ENCODE data around the gene ATG16L1.

ATG16L1 gene

DNA sequence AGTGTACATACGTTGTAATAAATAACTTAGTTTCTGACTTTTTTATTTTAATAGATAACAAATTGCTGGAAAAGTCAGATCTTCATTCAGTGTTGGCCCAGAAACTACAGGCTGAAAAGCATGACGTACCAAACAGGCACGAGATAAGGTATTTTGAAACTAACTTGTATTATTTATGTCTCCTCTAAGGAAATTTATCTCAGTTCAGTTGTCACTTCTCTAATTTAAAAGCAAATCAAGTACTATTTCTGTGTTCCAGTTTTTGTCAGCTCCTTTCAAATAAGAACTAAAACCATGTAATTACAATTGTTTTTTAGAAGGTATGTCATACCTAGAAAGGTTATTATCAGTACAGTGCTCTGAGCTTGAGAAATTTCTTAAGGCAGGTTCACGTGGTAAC is 4.6 kb downstream of the ATG16L1 start:
- no peak overlapping the region for H3K4me3 ChIP-seq
- H3K4me1 ChIP-seq: peaks cover 6% of the 10 kb centered on the region
- no peak for DNase-seq (ENCODE audit: low spot score in 2 of 2)
- H3K9me3 ChIP-seq: no peaks in the 10 kb centered on the region
- in situ Hi-C loops (cut with MboI; ENCODE audit: low sequenced_read_pairs): loop anchor here (10.0 kb wide), 1 partner anchor 651 kb away; no protein-coding TSS in a partner anchor
- H3K27me3 ChIP-seq (ENCODE audit: low read depth): no peaks in the 10 kb centered on the region
- peaks cover 59% of the 10 kb centered on the region for H3K36me3 ChIP-seq (replicated peaks)

GRCh38 chr2:233258211-233258610 is 6.7 kb downstream of the ATG16L1 start:
- no peak for DNase-seq (ENCODE audit: low spot score in 2 of 2)
- Histone ChIP-seq H3K27me3 (ENCODE audit: low read depth) (no peaks in the 10 kb centered on the region), H3K4me3 (no peak overlapping the region), H3K36me3 (replicated peaks) (peaks cover 78% of the 10 kb centered on the region), H3K4me1 (no peaks in the 10 kb centered on the region), H3K9me3 (no peaks in the 10 kb centered on the region)
- in situ Hi-C loops (cut with MboI; ENCODE audit: low sequenced_read_pairs): loop anchor here (10.0 kb wide), 1 partner anchor 653 kb away; no protein-coding TSS in a partner anchor

DNA sequence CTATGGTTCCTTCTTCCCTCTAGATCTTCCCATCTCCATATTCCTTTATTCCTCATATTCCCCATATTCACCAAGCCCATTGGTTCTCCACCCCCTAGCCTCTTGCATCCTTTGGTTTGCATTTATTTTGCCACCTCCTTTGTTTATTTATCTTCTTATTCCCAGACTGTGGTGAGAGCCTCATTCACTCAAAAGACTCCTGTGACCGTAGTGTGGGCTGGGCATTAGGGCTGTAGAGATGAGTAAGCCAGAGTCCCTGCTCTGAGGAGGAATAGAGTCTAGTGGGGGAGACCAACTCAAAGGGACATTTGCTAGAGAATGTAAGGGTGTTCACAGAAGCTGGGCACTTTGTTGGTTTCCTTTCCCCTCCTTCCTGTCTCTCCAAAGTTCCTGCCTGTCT is 8.3 kb downstream of the ATG16L1 start:
- DNase-seq (ENCODE audit: low spot score in 2 of 2): no peak
- H3K4me3 ChIP-seq: no peak overlapping the region
- no peaks in the 10 kb centered on the region for H3K4me1 ChIP-seq
- no peaks in the 10 kb centered on the region for H3K27me3 ChIP-seq (ENCODE audit: low read depth)
- no peaks in the 10 kb centered on the region for H3K9me3 ChIP-seq
- H3K36me3 ChIP-seq (replicated peaks): peaks cover 84% of the 10 kb centered on the region
- in situ Hi-C loops (cut with MboI; ENCODE audit: low sequenced_read_pairs): loop anchor here (10.0 kb wide), 1 partner anchor 655 kb away; no protein-coding TSS in a partner anchor

DNA sequence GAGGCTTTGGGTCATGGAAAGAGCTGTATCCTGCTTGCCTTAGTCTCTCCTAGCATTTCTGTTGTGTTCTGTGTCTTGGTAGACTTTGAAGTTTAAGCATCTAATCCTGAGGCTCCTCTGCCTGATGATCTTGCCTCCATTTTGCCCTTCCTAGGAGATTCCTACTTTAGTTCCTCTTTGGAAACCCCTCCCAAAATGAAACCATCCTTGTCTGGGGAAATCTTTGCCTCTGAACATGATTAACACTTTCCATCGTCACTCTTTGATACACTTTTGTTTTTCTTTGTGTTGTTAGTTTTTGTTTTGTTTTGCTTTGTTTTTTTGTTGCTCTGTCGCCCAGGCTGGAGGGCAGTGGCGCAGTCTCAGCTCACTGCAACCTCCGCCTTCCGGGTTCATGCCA is 9.2 kb downstream of the ATG16L1 start:
- Histone ChIP-seq H3K27me3 (ENCODE audit: low read depth) (no peaks in the 10 kb centered on the region), H3K4me1 (peaks cover 8% of the 10 kb centered on the region), H3K4me3 (no peak overlapping the region), H3K9me3 (no peaks in the 10 kb centered on the region), H3K36me3 (replicated peaks) (peaks cover 89% of the 10 kb centered on the region)
- DNase-seq (ENCODE audit: low spot score in 2 of 2): no peak
- in situ Hi-C loops (cut with MboI; ENCODE audit: low sequenced_read_pairs): no loop called here

- DNase-seq (ENCODE audit: low spot score in 2 of 2): no peak
- H3K4me3 ChIP-seq: no peak overlapping the region
- peaks cover 81% of the 10 kb centered on the region for H3K36me3 ChIP-seq (replicated peaks)
- H3K4me1 ChIP-seq: peaks cover 17% of the 10 kb centered on the region
- H3K27me3 ChIP-seq (ENCODE audit: low read depth): no peaks in the 10 kb centered on the region
- in situ Hi-C loops (cut with MboI; ENCODE audit: low sequenced_read_pairs): no loop called here
- no peaks in the 10 kb centered on the region for H3K9me3 ChIP-seq
Measured at GRCh38 chr2:233261819-233262555, 10.5 kb downstream of the ATG16L1 start.

GRCh38 chr2:233262562-233262961 is 11.1 kb downstream of the ATG16L1 start:
- peaks cover 17% of the 10 kb centered on the region for H3K4me1 ChIP-seq
- H3K27me3 ChIP-seq (ENCODE audit: low read depth): no peaks in the 10 kb centered on the region
- H3K36me3 ChIP-seq (replicated peaks): peaks cover 77% of the 10 kb centered on the region
- in situ Hi-C loops (cut with MboI; ENCODE audit: low sequenced_read_pairs): no loop called here
- no peak for DNase-seq (ENCODE audit: low spot score in 2 of 2)
- no peak overlapping the region for H3K4me3 ChIP-seq
- H3K9me3 ChIP-seq: no peaks in the 10 kb centered on the region

DNA sequence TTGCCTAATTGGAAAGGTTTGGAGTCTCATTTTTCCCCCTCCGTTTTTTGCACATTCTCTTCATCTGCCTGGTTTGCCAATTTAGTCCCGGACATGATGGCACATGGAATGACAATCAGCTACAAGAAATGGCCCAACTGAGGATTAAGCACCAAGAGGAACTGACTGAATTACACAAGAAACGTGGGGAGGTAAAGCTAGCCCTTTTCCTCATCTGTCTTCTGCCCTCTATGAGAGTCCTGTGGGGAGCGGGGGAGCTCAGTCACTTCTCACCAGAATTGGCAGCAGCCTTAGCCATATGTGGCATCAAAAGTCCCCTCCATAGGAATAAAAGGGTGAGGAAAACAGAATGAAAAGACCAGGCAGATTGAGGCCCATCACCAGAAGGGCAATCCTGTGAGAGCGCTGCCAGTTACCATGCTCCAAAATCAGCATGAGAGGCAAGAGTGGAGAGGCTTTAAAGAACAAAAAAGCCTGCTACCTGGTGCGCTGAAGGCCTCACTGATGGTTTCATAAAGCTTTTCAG is 11.6 kb downstream of the ATG16L1 start:
- Histone ChIP-seq H3K36me3 (replicated peaks) (peaks cover 78% of the 10 kb centered on the region), H3K4me3 (no peak overlapping the region), H3K4me1 (peaks cover 17% of the 10 kb centered on the region), H3K9me3 (no peaks in the 10 kb centered on the region), H3K27me3 (ENCODE audit: low read depth) (no peaks in the 10 kb centered on the region)
- in situ Hi-C loops (cut with MboI; ENCODE audit: low sequenced_read_pairs): no loop called here
- no peak for DNase-seq (ENCODE audit: low spot score in 2 of 2)

- in situ Hi-C loops (cut with MboI; ENCODE audit: low sequenced_read_pairs): no loop called here
- H3K36me3 ChIP-seq (replicated peaks): peaks cover 77% of the 10 kb centered on the region
- no peaks in the 10 kb centered on the region for H3K9me3 ChIP-seq
- no peaks in the 10 kb centered on the region for H3K27me3 ChIP-seq (ENCODE audit: low read depth)
- DNase-seq (ENCODE audit: low spot score in 2 of 2): no peak
- peaks cover 17% of the 10 kb centered on the region for H3K4me1 ChIP-seq
- no peak overlapping the region for H3K4me3 ChIP-seq
Measured at GRCh38 chr2:233264667-233265066, 13.2 kb downstream of the ATG16L1 start.

DNA sequence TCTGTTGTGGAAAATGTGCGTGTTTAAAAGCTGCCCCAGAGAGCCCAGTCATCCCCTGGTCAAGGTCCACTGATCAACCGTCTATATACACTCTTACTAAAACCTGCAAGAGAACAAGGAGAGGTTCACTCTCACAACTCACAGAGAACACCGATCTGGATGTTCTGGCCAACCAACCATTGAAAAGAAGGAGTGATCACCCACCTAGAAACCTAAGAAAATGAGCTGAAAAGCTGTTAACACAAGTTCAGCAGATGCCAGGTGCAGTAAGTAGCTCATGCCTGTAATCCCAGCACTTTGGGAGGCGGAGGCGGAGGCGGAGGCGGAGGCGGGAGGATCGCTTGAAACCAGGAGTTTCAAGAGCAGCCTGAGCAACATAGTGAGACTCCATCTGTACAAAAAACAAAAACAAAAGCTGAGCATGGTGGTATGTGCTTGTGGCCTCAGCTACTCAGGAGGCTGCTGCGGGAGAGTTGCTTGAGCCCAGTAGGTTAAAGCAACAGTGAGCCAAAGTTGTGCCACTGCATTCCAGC is 14.5 kb downstream of the ATG16L1 start:
- Histone ChIP-seq H3K9me3 (no peaks in the 10 kb centered on the region), H3K36me3 (replicated peaks) (peaks cover 72% of the 10 kb centered on the region), H3K4me3 (no peak overlapping the region), H3K27me3 (ENCODE audit: low read depth) (no peaks in the 10 kb centered on the region), H3K4me1 (peaks cover 17% of the 10 kb centered on the region)
- DNase-seq (ENCODE audit: low spot score in 2 of 2): peak; percentile 10 to 75
- in situ Hi-C loops (cut with MboI; ENCODE audit: low sequenced_read_pairs): no loop called here

DNA sequence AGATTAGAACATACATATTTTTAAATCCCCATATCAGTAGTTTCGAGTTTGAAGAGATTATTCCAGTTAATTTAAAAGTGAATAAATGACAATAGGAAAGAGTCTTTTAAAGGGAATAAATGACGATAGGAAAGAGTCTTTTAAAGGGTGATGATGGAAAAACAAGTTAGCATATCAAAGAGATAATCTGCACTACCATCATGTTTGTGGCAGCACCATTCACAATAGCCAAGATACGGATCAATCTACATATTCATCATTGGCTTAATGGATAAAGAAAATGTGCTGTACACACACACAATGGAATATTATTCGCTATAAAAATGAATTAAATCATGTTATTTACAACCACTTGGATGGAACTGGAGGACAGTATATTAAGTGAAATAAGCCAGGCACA is 15.0 kb downstream of the ATG16L1 start:
- H3K36me3 ChIP-seq (replicated peaks): peaks cover 70% of the 10 kb centered on the region
- DNase-seq (ENCODE audit: low spot score in 2 of 2): peak; percentile 39 to 99
- H3K9me3 ChIP-seq: no peaks in the 10 kb centered on the region
- H3K4me1 ChIP-seq: peaks cover 17% of the 10 kb centered on the region
- H3K4me3 ChIP-seq: no peak overlapping the region
- no peaks in the 10 kb centered on the region for H3K27me3 ChIP-seq (ENCODE audit: low read depth)
- in situ Hi-C loops (cut with MboI; ENCODE audit: low sequenced_read_pairs): no loop called here

DNA sequence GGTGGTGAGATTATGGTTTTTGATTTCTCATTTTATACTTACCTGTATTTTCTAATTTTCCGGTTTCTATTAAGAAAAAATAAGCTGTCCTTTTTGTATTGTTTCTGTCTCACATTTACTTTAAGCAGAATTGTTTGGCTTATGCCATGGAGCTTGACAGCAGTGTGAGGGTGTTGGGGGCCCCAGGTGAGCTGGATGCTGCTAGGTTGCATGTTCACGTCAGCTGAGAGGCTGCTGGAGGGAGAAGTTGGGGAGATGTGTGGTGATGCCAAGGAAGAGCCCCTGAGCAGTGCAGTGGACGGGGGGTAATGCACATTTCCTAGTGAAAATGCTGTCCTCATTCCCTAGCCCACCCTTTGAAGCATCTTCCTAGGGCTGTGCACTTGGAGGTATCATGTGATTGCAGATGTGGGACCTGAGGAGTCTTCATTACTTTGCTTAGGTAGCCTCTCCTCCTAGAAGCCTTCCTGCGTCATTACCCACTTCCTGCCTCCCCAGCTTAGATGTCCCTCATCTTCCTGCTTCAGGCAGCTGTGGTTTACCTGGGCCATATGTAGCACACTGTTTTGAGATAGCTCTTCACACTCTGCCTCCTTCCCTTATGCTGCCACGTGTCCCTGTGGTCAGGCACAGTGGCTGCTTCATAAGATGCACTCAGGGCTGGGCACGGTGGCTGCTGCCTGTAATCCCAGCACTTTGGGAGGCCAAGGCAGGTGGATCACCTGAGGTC is 16.2 kb downstream of the ATG16L1 start:
- peaks cover 70% of the 10 kb centered on the region for H3K36me3 ChIP-seq (replicated peaks)
- H3K4me3 ChIP-seq: no peak overlapping the region
- no peaks in the 10 kb centered on the region for H3K27me3 ChIP-seq (ENCODE audit: low read depth)
- in situ Hi-C loops (cut with MboI; ENCODE audit: low sequenced_read_pairs): no loop called here
- H3K4me1 ChIP-seq: peaks cover 17% of the 10 kb centered on the region
- no peaks in the 10 kb centered on the region for H3K9me3 ChIP-seq
- no peak for DNase-seq (ENCODE audit: low spot score in 2 of 2)

- in situ Hi-C loops (cut with MboI; ENCODE audit: low sequenced_read_pairs): no loop called here
- H3K9me3 ChIP-seq: no peaks in the 10 kb centered on the region
- peaks cover 13% of the 10 kb centered on the region for H3K4me1 ChIP-seq
- H3K27me3 ChIP-seq (ENCODE audit: low read depth): no peaks in the 10 kb centered on the region
- H3K4me3 ChIP-seq: no peak overlapping the region
- no peak for DNase-seq (ENCODE audit: low spot score in 2 of 2)
- H3K36me3 ChIP-seq (replicated peaks): peaks cover 73% of the 10 kb centered on the region
Measured at GRCh38 chr2:233270366-233270765, 18.9 kb downstream of the ATG16L1 start.

- no peaks in the 10 kb centered on the region for H3K27me3 ChIP-seq (ENCODE audit: low read depth)
- peaks cover 7% of the 10 kb centered on the region for H3K4me1 ChIP-seq
- in situ Hi-C loops (cut with MboI; ENCODE audit: low sequenced_read_pairs): no loop called here
- H3K36me3 ChIP-seq (replicated peaks): peaks cover 73% of the 10 kb centered on the region
- H3K9me3 ChIP-seq: no peaks in the 10 kb centered on the region
- no peak for DNase-seq (ENCODE audit: low spot score in 2 of 2)
- H3K4me3 ChIP-seq: no peak overlapping the region
Measured at GRCh38 chr2:233270951-233271350, 19.5 kb downstream of the ATG16L1 start.

DNA sequence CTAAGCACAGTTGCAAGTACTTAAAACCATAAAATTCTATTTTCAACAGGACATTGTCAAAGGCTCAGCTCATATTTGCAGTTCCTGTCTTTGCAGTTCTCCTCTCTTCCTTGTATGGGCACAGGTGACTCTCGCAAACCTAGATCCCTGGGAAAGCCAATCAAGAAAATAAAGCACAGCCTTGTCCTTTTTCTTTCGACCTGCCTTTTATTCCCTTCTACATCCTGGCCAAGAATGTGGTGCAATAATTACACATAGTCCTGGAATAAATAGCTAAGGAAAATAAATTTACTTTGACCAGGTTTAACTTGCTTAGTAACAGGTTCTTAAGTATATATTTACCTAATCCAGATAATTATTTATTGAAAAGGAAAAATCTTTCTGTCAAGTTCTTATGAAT is 20.2 kb downstream of the ATG16L1 start:
- peaks cover 2% of the 10 kb centered on the region; the same call in 1 of the 2 replicates for H3K4me1 ChIP-seq
- DNase-seq (ENCODE audit: low spot score in 2 of 2): no peak
- no peaks in the 10 kb centered on the region for H3K9me3 ChIP-seq
- peaks cover 80% of the 10 kb centered on the region for H3K36me3 ChIP-seq (replicated peaks)
- H3K27me3 ChIP-seq (ENCODE audit: low read depth): no peaks in the 10 kb centered on the region
- no peak overlapping the region for H3K4me3 ChIP-seq
- in situ Hi-C loops (cut with MboI; ENCODE audit: low sequenced_read_pairs): no loop called here

Measured in HAP-1 (cell line).